Non-pigmented ciliary epithelial cell (primary cell): Measurements from ENCODE around the gene CACNA2D3.

Experiments
- DNase-seq: peaks from one replicate; pipeline ENCODE4 v3.0.0-alpha.2; 2010; ENCODE audit warnings: low read depth

The CACNA2D3 gene

DNA sequence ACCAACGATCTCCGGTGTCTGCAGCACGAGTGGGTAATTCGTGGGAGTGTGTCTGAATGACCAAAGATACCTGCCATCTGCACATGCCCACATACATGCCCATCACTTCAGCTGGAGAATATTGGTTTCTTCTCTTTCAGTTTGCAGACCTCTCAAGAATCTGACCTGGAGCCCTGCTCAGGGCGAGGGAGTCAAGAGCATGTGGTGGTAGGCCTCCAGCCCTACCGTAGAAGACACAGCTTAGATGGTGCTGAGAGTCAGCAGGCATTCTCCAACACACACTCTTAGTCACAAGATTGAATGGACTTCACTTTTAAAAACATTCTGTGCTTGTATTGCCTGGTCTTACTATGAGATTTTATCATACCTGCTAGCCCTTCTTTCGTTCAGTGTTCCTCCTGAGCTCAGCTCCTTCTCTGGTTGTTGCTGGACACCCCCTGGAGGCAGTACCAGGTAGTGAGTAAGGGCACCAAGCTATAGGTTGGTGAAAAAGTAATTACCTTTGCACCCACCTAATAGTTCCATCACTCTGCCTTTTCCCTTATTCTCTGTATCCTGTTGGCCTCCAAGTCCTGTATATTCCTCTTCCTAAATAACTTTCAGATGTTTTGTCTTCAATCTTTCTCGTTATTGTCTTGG is 252.0 kb downstream of the CACNA2D3 start:
- DNase-seq, result no peak

DNA sequence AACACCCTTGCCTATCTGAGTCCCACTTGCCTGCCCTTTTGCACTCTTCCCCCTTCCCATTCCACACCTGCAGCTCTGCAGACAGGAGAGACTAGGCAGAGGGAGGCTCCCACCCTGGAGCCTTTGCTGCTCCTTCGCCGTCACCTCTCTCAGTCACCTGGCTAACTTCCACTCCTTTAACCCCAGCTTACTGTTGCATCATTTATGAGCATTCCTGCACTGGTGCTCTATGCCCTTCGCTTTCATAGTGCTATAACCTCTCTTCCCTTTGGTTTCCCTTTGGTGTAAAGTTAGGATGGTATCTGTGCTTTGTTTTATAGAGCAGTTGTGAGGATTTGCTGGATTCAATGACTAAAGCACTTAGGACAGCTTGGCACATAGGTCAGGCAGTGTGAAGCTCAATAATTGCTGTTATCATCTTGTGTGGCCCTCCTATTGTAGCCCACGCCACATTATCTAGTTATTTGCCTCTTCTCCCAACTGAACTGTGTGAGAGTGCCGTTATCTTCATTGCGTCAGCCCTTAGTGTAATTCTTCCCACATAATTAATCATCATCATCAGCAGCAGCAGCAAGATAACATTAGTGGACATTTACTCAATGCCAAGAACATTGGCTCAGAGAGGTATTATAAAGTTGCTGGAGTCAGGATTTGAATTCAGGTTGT is 253.9 kb downstream of the CACNA2D3 start:
- no peak for DNase-seq

GRCh38 chr3:54376939-54377578 is 254.7 kb downstream of the CACNA2D3 start:
- no peak for DNase-seq

- no peak for DNase-seq
Observed at GRCh38 chr3:54378184-54378583, 255.8 kb downstream of the CACNA2D3 start.

GRCh38 chr3:54384279-54384678 is 261.9 kb downstream of the CACNA2D3 start:
- DNase-seq, result no peak

- no peak for DNase-seq
Observed at GRCh38 chr3:54390582-54390981, 268.2 kb downstream of the CACNA2D3 start.

DNA sequence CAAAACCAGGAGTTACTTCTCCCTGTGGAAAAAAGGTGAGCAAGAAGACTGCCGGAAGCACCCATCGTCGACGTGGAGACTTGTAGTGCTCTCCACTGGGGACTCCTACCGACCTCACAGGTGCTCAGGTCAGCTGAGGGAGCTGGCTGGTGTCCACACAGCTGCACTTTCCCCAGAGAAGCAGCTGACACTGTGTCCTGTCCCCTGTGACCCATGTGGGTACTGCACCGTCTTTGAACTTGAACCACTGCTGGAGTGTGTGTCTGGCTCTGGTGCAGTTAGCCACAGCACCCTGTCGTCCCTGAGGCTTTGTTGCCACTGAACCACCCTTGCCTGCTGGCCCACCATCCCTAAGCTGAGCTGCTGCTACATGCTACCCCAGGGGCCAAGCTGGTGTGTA is 270.8 kb downstream of the CACNA2D3 start:
- DNase-seq, result no peak

GRCh38 chr3:54408328-54408727 is 286.0 kb downstream of the CACNA2D3 start:
- DNase-seq, result no peak

DNA sequence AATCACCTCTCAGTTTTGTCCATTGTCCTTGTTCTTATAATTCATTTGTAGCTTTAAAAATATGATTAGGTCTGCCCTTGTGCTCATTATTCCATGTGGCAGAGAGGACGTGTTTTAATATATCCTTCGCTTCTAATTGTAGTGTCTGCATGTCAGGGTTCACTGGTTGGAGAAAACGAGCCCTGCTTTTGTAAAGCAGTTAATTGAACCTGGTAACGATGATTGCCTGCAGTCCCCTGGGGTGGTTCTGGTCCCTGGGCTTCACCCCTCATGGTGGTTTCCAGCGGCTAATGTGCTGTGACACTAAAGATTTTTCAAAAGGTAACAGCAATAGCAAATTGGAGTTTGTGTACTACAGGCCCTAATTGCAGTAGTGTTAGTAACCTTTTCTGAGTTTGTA is 299.6 kb downstream of the CACNA2D3 start:
- no peak for DNase-seq

- DNase-seq, result no peak
Observed at GRCh38 chr3:54424292-54424691, 301.9 kb downstream of the CACNA2D3 start.

DNA sequence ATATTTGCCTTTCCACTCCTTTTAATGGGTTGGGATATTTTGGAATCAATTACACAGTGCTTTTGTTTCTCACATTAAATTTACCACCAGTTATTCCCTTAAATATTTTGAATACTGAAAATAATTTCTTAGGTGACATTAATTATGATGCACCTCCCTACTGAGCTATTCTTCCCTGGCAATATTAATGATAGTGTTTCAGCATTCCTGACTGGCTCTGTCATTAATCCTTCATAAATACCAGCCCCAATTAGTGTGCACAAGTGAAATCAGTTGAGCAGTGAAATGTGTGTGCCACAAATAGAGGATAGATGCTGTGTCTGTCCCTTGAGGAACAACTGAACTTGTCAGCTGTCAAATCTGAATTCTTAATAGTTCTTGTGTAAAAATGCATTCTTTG is 304.0 kb downstream of the CACNA2D3 start:
- no peak for DNase-seq

DNA sequence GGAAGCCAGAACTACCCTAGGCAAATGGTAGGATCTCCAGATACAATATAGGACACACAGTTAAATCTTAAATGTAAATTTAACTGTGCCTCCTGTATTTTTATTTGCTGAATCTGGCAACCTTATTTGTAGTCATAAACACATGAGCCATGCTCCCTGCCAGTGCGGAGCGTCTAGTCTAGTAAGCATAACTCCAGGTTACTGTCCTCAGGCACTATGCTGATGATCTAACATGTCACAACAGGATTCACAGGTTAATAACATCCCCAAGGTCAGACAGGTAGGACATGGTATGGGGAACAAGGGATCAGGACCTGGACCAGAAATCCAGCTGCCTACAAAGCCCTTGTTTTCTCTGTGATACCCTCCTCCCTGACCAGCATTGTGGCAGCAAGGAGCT is 305.1 kb downstream of the CACNA2D3 start:
- DNase-seq, result no peak

DNA sequence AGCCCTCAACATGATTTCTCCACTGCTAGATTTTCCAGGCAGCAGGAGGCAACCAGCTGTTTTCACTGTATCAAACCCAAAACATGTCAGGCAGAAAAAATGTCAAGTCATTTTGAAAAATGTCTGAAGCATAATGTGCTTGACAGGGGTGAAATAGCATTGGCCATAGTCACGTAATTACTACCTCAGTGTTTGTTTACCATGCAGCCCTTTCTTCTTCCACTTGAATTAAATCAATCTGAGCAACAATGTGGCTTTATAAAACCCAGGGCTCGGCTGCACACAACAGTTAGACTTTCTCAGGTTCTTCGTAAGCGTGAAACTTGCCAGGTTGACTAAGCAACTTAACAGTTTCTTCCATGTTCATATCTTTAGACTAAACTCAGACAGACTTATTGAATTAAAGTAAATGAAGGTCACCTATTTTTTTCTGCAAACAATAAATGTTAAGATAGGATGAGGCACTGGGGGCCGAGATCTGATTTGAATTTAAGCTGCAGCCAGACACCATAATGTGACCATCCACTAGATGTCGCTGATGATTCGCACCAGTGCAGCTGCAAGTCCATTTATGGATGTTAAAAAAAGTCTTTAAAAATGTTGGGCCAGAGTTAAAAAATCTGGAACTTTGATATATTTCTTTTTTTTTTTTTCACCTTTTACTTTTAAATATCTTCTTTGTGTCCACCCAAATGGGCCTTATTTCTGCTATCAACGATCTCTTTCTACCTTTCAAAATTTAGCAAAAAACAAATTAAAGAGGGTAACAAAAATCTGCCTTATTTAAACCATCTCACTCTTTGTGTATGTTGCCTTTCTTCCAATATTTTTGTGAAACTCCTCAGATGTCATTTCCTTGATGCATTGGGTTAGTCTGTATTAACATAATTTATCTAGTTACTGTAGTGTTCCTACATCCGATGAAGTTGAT is 305.9 kb downstream of the CACNA2D3 start:
- peak; percentile 66 for DNase-seq

DNA sequence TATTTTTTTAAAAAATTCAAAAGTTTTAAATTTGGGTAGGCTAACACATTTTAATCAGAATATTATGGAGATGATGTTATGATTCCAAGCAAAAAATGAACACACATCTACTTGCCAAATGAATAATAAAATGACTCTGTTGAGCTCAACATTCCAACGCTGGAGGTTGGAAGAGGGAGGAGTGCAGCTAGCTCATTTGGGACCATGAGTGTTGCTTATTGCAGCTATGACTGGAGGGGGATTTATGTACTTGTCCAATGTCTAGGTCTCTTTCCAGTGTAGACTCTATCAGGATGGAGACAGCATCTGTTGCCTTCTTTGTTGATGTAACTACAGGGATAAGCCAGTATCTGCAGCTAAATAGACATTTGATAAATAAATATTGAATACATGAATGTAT is 310.6 kb downstream of the CACNA2D3 start:
- DNase-seq, result no peak

GRCh38 chr3:54433846-54434245 is 311.5 kb downstream of the CACNA2D3 start:
- no peak for DNase-seq

DNA sequence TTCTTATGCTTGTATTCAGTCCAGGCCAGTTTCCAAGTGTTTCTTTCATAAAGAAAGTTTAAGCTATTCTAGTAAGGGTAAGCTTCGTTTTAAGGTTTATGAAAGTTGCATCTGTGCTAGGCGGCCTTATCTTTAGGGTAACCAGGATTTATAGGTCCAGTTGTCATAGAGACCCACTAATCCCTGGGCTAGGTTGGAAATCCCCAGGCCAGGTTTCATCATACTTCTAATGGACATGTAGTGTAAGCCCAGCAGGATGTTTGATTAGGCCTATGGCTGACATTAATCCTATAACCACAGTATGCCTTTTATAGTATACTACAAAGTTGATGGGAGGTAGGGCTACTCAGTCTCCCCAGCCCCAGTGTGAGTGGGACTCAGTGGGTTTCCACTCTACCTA is 312.4 kb downstream of the CACNA2D3 start:
- DNase-seq, result no peak

DNA sequence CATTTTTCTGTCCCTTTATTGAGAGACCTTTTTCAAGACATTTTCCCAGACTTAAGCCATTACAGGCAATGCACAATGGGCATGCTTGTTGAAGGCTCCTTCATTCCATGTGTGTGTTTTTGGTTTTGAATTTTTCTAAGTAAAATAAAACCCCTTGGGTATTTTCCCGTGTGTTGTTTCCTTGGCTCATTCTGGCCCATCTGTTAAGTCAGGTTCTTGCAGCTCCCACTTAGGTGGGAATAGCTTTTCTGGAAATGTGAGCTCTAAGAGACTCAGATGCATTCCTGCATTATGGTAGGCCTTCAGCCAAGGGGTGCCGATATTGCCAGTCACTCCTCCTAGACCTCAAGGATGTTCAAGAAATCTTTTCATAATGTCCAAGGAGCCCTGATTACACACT is 314.9 kb downstream of the CACNA2D3 start:
- no peak for DNase-seq

DNA sequence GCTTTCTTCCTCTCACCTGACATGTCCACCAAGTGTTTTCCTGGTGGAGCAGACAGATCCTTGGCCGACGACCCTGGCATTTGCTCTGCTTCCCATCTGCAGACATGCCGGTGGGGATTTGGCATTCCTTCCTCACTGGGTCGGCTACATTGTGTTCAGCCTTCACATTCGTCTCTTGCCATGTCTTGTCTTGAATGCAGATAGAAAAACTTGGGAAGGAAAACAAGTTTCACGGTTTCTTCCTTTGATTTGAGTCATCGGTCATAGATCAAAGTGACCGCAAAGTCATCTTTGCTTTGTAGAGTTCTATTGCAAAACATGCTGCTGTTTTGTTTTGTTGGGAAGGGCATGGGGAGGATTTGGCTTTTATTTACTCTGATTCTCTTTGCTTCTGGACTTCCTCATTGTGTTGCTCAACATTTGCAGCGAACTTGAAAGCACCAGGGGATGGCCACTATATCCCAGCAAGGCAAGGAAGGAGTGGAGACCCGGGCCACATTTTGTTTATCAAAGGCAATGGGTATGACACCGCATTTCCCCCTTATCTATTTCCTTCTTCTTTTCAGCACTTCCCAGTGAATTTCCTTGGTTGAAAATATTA is 321.3 kb downstream of the CACNA2D3 start:
- no peak for DNase-seq

- no peak for DNase-seq
Observed at GRCh38 chr3:54445630-54446029, 323.3 kb downstream of the CACNA2D3 start.

- DNase-seq, result no peak
Observed at GRCh38 chr3:54447427-54447826, 325.1 kb downstream of the CACNA2D3 start.

DNA sequence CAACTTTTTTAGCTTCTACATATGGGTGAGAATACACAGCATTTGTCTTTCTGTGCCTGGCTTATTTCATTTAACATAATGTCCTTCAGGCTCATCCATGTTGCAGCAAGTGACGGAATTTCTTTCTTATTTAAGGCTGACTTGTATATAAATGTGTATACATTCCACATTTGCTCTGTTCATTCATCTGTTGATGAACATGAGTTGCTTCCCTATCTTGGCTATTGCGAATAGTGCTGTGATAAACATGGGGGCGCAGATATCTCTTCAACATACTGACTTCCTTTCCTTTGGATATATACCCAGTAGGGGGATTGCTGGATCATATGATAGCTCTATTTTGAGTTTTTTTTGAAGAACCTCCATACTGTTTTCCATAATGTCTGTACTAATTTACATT is 332.5 kb downstream of the CACNA2D3 start:
- no peak for DNase-seq

DNA sequence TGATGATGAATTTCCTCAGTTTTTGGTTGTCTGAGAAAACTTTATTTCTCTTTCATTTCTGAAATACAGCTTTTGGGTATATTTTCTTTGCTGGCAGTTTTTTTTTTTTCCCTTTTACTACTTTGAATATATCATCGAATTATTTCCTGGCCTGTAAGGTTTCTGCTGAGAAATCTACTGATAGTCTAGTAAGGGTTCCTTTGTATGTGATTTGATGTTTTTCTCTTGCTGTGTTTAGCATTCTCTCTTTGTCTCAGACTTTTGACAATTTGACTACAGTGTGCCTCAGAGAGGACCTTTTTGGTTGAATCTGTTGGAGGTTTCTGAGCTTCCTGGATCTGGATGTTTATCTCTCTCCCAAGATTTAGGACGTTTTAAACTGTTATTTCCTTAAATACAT is 336.0 kb downstream of the CACNA2D3 start:
- no peak for DNase-seq
